Activated CD4-positive, alpha-beta T cell treated with anti-CD3 and anti-CD28 coated beads, Interleukin-2, amount 10 ng/mL, durations not matched to agents 7 days and 5 days (primary cell): ENCODE results near the gene AFF2. TPM values are rescaled to one million over a fixed set of nuclear protein-coding genes. Genes with fewer than 3 reads are reported as not detected.

Experiments used
- CTCF ChIA-PET: fragments of 350-600 bp; sonication (Branson Sonifier 250); formaldehyde crosslinking; loops from one replicate; lab custom pipeline; 2021; ENCODE audit warnings: antibody characterized with exemption; lab: Charles Lee
- POLR2A ChIA-PET: fragments of 350-600 bp; sonication (Branson Sonifier 250); formaldehyde crosslinking; loops from one replicate; lab custom pipeline; 2021; ENCODE audit warnings: antibody characterized with exemption; lab: Charles Lee
- DNase-seq: peaks from one replicate; pipeline ENCODE4 v3.0.0-alpha.2; 2020
- H3K27ac Mint-ChIP-seq: one replicate; pipeline ENCODE4 v1.8.0; 2021; ENCODE audit warnings: mild to moderate bottlenecking, moderate library complexity, mixed read lengths
- H3K27me3 Mint-ChIP-seq: one replicate; pipeline ENCODE4 v1.8.0; 2021; ENCODE audit warnings: mixed read lengths
- H3K36me3 Mint-ChIP-seq: one replicate; pipeline ENCODE4 v1.8.0; 2021; ENCODE audit warnings: low read depth, mixed read lengths
- H3K4me1 Mint-ChIP-seq: one replicate; pipeline ENCODE4 v1.8.0; 2021; ENCODE audit warnings: mixed read lengths
- H3K4me3 Mint-ChIP-seq: one replicate; pipeline ENCODE4 v1.8.0; 2021; ENCODE audit warnings: mild to moderate bottlenecking, moderate library complexity, mixed read lengths
- H3K9me3 Mint-ChIP-seq: one replicate; pipeline ENCODE4 v1.8.0; 2021; ENCODE audit warnings: mixed read lengths
- total RNA-seq, 2 experiments: library from RNA; stranded (reverse); gene quantifications; one replicate each; pipeline ENCODE4 v1.2.3, GENCODE V29; 2021

The AFF2 gene
- 1 to 10 TPM in 1 of 2 experiments, under 1 TPM in 1; 0.69 to 1.8 TPM for total RNA-seq

GRCh38 chrX:148500423-148501385 is at the start of gene AFF2:
Gene AFF2 (plus strand): TSS chrX:148500617. CDS start chrX:148501098, 481 bp downstream.
- H3K27ac Mint-ChIP-seq: no peak within 1 kb of the TSS
- H3K36me3 Mint-ChIP-seq: no peaks in the 10 kb centered on the region
- peak; percentile 32 for DNase-seq
- ChIA-PET CTCF (no interaction called here), POLR2A (no interaction called here)
- no peaks in the 10 kb centered on the region for H3K9me3 Mint-ChIP-seq
- peaks cover 12% of the 10 kb centered on the region for H3K27me3 Mint-ChIP-seq
- peaks cover 10% of the 10 kb centered on the region for H3K4me1 Mint-ChIP-seq
- peak within 1 kb of the TSS; percentile 69 for H3K4me3 Mint-ChIP-seq

- Mint-ChIP-seq H3K4me3 (no peak overlapping the region), H3K4me1 (peaks cover 3% of the 10 kb centered on the region), H3K36me3 (no peaks in the 10 kb centered on the region), H3K9me3 (no peaks in the 10 kb centered on the region), H3K27ac (no peak overlapping the region), H3K27me3 (no peaks in the 10 kb centered on the region)
- no peak for DNase-seq
- POLR2A ChIA-PET: no interaction called here
- CTCF ChIA-PET: no interaction called here
These were observed 43.1 kb upstream of the AFF2 start for GRCh38 chrX:148457279-148457678.

- Mint-ChIP-seq H3K4me1 (peaks cover 3% of the 10 kb centered on the region), H3K9me3 (no peaks in the 10 kb centered on the region), H3K4me3 (no peak overlapping the region), H3K36me3 (no peaks in the 10 kb centered on the region), H3K27ac (no peak overlapping the region), H3K27me3 (no peaks in the 10 kb centered on the region)
- DNase-seq: no peak
- ChIA-PET CTCF (no interaction called here), POLR2A (no interaction called here)
These were observed 41.1 kb upstream of the AFF2 start for GRCh38 chrX:148459343-148459742.

GRCh38 chrX:148466292-148466691 is 34.1 kb upstream of the AFF2 start:
- H3K4me1 Mint-ChIP-seq: peaks cover 4% of the 10 kb centered on the region
- no peak for DNase-seq
- H3K27me3 Mint-ChIP-seq: no peaks in the 10 kb centered on the region
- H3K36me3 Mint-ChIP-seq: no peaks in the 10 kb centered on the region
- H3K9me3 Mint-ChIP-seq: no peaks in the 10 kb centered on the region
- ChIA-PET POLR2A (no interaction called here), CTCF (no interaction called here)
- no peak overlapping the region for H3K4me3 Mint-ChIP-seq
- no peak overlapping the region for H3K27ac Mint-ChIP-seq

GRCh38 chrX:148470324-148470723 is 30.1 kb upstream of the AFF2 start:
- Mint-ChIP-seq H3K27ac (no peak overlapping the region), H3K27me3 (no peaks in the 10 kb centered on the region), H3K36me3 (no peaks in the 10 kb centered on the region), H3K9me3 (no peaks in the 10 kb centered on the region), H3K4me3 (no peak overlapping the region), H3K4me1 (peaks cover 4% of the 10 kb centered on the region)
- ChIA-PET CTCF (no interaction called here), POLR2A (no interaction called here)
- no peak for DNase-seq

GRCh38 chrX:148474030-148474429 is 26.4 kb upstream of the AFF2 start:
- Mint-ChIP-seq H3K4me1 (peaks cover 2% of the 10 kb centered on the region), H3K9me3 (no peaks in the 10 kb centered on the region), H3K27ac (no peak overlapping the region), H3K27me3 (no peaks in the 10 kb centered on the region), H3K4me3 (no peak overlapping the region), H3K36me3 (no peaks in the 10 kb centered on the region)
- ChIA-PET POLR2A (no interaction called here), CTCF (no interaction called here)
- no peak for DNase-seq

GRCh38 chrX:148492057-148492456 is 8.4 kb upstream of the AFF2 start:
- no peaks in the 10 kb centered on the region for H3K27me3 Mint-ChIP-seq
- CTCF ChIA-PET: no interaction called here

GRCh38 chrX:148495176-148495575 is 5.2 kb upstream of the AFF2 start:
- CTCF ChIA-PET: no interaction called here
- Mint-ChIP-seq H3K9me3 (no peaks in the 10 kb centered on the region), H3K27ac (no peak overlapping the region), H3K4me3 (no peak overlapping the region), H3K27me3 (peaks cover 4% of the 10 kb centered on the region), H3K36me3 (no peaks in the 10 kb centered on the region), H3K4me1 (peaks cover 6% of the 10 kb centered on the region)
- POLR2A ChIA-PET: no interaction called here
- DNase-seq: no peak

More at GRCh38 chrX:148492057-148492456, 8.4 kb upstream of the AFF2 start:
- Mint-ChIP-seq H3K4me1 (no peaks in the 10 kb centered on the region), H3K27ac (no peak overlapping the region), H3K4me3 (no peak overlapping the region), H3K36me3 (no peaks in the 10 kb centered on the region), H3K9me3 (no peaks in the 10 kb centered on the region)
- POLR2A ChIA-PET: no interaction called here
- DNase-seq: no peak

- POLR2A ChIA-PET: no interaction called here
- no peak for DNase-seq
- Mint-ChIP-seq H3K9me3 (no peaks in the 10 kb centered on the region), H3K27ac (no peak overlapping the region), H3K27me3 (peaks cover 10% of the 10 kb centered on the region), H3K36me3 (no peaks in the 10 kb centered on the region), H3K4me3 (no peak overlapping the region), H3K4me1 (peaks cover 10% of the 10 kb centered on the region)
- CTCF ChIA-PET: no interaction called here
These were observed 2.4 kb upstream of the AFF2 start for GRCh38 chrX:148498067-148498466.

- Mint-ChIP-seq H3K27ac (no peak overlapping the region), H3K4me1 (peaks cover 10% of the 10 kb centered on the region), H3K9me3 (no peaks in the 10 kb centered on the region), H3K4me3 (peak overlapping the region; percentile 38), H3K36me3 (no peaks in the 10 kb centered on the region), H3K27me3 (peaks cover 12% of the 10 kb centered on the region)
- DNase-seq: no peak
- ChIA-PET CTCF (no interaction called here), POLR2A (no interaction called here)
These were observed 587 bp upstream of the AFF2 start for GRCh38 chrX:148499638-148500422.

- no peaks in the 10 kb centered on the region for H3K9me3 Mint-ChIP-seq
- no peaks in the 10 kb centered on the region for H3K36me3 Mint-ChIP-seq
- H3K4me1 Mint-ChIP-seq: peaks cover 10% of the 10 kb centered on the region
- peaks cover 12% of the 10 kb centered on the region for H3K27me3 Mint-ChIP-seq
- DNase-seq: peak; percentile 7
- no peak overlapping the region for H3K27ac Mint-ChIP-seq
- peak overlapping the region; percentile 69 for H3K4me3 Mint-ChIP-seq
- ChIA-PET CTCF (interaction anchor here (0.7 to 1.0 kb wide), 2 partner anchors 315 to 408 kb away, joined by 3 read pairs; no protein-coding TSS in a partner anchor), POLR2A (no interaction called here)
These were observed 1.1 kb downstream of the AFF2 start for GRCh38 chrX:148501386-148502066.

- POLR2A ChIA-PET: no interaction called here
- Mint-ChIP-seq H3K9me3 (no peaks in the 10 kb centered on the region), H3K27me3 (peaks cover 12% of the 10 kb centered on the region), H3K4me1 (peaks cover 4% of the 10 kb centered on the region), H3K36me3 (no peaks in the 10 kb centered on the region), H3K27ac (no peak overlapping the region), H3K4me3 (no peak overlapping the region)
- no peak for DNase-seq
- CTCF ChIA-PET: no interaction called here
These were observed 4.1 kb downstream of the AFF2 start for GRCh38 chrX:148504506-148504905.
